ENCODE results near the gene SPRR2E.
"Not testable (repeated sequence)": the region's sequence is repeated elsewhere in the genome, so short reads cannot be mapped to it uniquely, and the experiment has no call there.

SPRR2E gene

GRCh38 chr1:153058826-153059784 lies 35.2 kb downstream of the SPRR2E start:
- DNase-seq: no peak

GRCh38 chr1:153058154-153058553 lies 36.2 kb downstream of the SPRR2E start:
- DNase-seq: no peak

GRCh38 chr1:153057375-153057774 lies 37.0 kb downstream of the SPRR2E start, which contains the start of gene SPRR2A:
TSS of gene SPRR2A (minus strand) at chr1:153057512. CDS start at chr1:153056735, 777 bp downstream.
- no peak for DNase-seq

GRCh38 chr1:153056111-153056510 lies 38.2 kb downstream of the SPRR2E start:
- DNase-seq: not testable (repeated sequence)

- DNase-seq: no peak
Measured at GRCh38 chr1:153049211-153049610, 45.1 kb downstream of the SPRR2E start.

Data from NCI-H774 (cell line).